Measurements from ENCODE around the gene GALNT6.
"Not testable (repeated sequence)": the region's sequence is repeated elsewhere in the genome, so short reads cannot be mapped to it uniquely, and the experiment has no call there.

The GALNT6 gene

GRCh38 chr12:51348116-51348515, 43.1 kb downstream of the GALNT6 start:
- no peak for DNase-seq

- no peak for DNase-seq
Observed at GRCh38 chr12:51346581-51346980, 44.6 kb downstream of the GALNT6 start, which contains the start of gene CELA1. Gene CELA1, minus strand, starts transcription at chr12:51346679. Its CDS starts 41 bp downstream, at chr12:51346638.

GRCh38 chr12:51345681-51346080, 45.5 kb downstream of the GALNT6 start:
- no peak for DNase-seq

- DNase-seq, result no peak
Observed at GRCh38 chr12:51343201-51343600, 48.0 kb downstream of the GALNT6 start.

- no peak for DNase-seq
Observed at GRCh38 chr12:51342416-51342815, 48.8 kb downstream of the GALNT6 start.

GRCh38 chr12:51341251-51342007, 49.8 kb downstream of the GALNT6 start:
- peak; percentile 83 for DNase-seq

GRCh38 chr12:51339750-51340149, 51.5 kb downstream of the GALNT6 start:
- no peak for DNase-seq

- DNase-seq, result not testable (repeated sequence)
Observed at GRCh38 chr12:51337336-51337735, 53.9 kb downstream of the GALNT6 start.

GRCh38 chr12:51335931-51336330, 55.3 kb downstream of the GALNT6 start:
- no peak for DNase-seq

GRCh38 chr12:51334764-51335163, 56.4 kb downstream of the GALNT6 start:
- no peak for DNase-seq

GRCh38 chr12:51333536-51333935, 57.7 kb downstream of the GALNT6 start:
- no peak for DNase-seq

- DNase-seq, result no peak
Observed at GRCh38 chr12:51330186-51330585, 61.0 kb downstream of the GALNT6 start.

GRCh38 chr12:51329742-51330141, 61.5 kb downstream of the GALNT6 start:
- DNase-seq, result peak; percentile 25

GRCh38 chr12:51328587-51328986, 62.6 kb downstream of the GALNT6 start:
- DNase-seq, result no peak

GRCh38 chr12:51326698-51327439, 64.3 kb downstream of the GALNT6 start:
- DNase-seq, result peak; percentile 58

- DNase-seq, result no peak
Observed at GRCh38 chr12:51324953-51325352, 66.3 kb downstream of the GALNT6 start.

- peak; percentile 85 for DNase-seq
Observed at GRCh38 chr12:51323966-51324895, 67.0 kb downstream of the GALNT6 start, which contains the start of gene BIN2. Gene BIN2, minus strand, starts transcription at chr12:51324174. Its CDS starts 72 bp downstream, at chr12:51324102.

GRCh38 chr12:51323317-51323960, 67.8 kb downstream of the GALNT6 start:
- peak; percentile 66 for DNase-seq

GRCh38 chr12:51322452-51322851, 68.8 kb downstream of the GALNT6 start:
- DNase-seq, result peak; percentile 55

GRCh38 chr12:51321882-51322281, 69.3 kb downstream of the GALNT6 start:
- no peak for DNase-seq

- DNase-seq, result peak; percentile 29
Observed at GRCh38 chr12:51320695-51321320, 70.4 kb downstream of the GALNT6 start.

- DNase-seq, result no peak
Observed at GRCh38 chr12:51320311-51320694, 70.9 kb downstream of the GALNT6 start.
